GM18861 (cell line): ENCODE data around the gene SPACA4.
A peak's percentile ranks its signal among the peaks of the same experiment; 100 is the strongest.

Experiments used
- ATAC-seq: cut with Tn5 transposase; IDR thresholded peaks from one replicate; pipeline ENCODE4 v1.9.1; 2021; ENCODE audit not compliant: unreplicated experiment

The SPACA4 gene

DNA sequence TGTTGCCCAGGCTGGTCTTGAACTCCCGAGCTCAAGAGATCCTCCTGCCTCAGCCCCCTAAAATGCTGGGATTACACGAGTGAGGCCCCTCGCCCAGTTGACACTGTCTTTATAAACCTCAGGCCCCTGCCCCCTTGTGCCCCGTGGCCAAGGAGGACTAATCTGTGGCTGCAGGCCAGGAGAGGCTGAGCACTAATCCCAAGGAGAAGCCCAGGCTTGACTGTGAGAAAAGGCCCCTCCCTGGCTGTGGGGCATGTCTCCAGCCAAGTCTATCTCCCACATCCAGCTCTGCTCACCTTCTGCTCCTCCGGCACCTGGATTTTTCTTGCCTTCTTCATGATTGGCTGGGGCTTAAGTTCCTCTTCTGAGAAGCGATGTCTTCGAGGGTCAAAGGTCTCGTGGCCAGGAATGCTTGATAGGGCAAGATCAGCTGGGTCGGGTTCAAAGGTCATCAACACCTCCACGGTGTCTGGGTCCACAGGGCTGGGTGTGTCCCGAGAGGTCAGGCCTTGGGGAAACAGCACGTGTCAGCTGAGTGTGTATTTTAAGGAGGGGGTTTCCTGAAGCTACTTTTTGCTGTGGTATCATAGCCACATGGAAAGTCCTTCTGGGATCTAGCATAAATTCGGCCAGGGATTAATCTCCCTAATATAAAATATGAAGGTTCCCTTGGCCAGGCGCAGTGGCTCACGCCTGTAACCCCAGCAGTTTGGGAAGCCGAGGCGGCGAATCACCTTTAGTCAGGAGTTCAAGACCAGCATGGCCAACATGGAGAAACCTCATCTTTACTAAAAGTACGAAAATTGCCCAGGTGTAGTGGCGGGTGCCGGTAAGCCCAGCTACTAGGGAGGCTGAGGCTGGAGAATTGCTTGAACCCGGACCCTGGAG lies 26.9 kb downstream of the SPACA4 start:
- ATAC-seq, result no peak

GRCh38 chr19:48634036-48634342 lies 27.4 kb downstream of the SPACA4 start:
- ATAC-seq, result no peak

DNA sequence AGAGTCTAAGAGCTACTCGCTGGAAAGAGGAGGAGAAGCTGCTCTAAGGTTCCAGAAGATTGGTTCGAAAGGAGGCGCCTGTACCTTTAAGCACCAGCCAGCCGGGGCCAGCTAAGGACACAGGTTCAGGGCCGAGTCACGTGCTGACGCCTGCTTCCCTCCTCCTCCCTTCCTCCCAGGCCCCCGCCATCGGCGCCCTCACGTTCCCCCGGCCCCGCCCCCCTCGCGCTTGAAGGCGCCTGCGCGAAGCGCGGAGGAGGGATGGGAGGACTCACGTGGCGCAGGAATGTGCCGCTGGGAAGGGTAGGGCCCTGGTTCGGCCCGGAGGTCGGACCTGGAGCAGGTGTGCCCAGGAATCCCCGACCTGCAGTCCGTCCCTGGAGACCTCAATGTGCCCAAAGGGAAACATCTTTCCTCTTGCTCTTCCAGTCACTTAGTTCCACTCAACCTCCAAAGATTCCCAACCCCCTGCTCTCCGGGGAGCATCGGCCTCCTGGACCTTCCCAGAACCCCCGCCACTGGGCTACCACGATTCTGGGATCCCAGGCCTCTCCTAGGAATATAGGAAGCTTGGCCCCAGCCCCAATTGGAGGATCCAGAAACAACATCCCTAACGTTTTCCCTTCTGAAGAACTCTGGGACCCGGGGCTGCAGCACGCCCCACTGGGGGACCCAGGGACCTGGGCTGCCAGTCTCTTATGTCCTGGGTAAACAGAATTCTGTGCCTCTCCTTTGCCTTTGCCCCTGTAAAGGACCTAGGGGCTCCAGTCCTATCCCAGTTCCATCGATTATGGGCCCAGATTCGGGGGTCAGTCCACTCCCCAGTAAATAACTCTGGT lies 28.1 kb downstream of the SPACA4 start:
- ATAC-seq, result peak; percentile 25

- no peak for ATAC-seq
Observed at GRCh38 chr19:48635263-48635965, 28.9 kb downstream of the SPACA4 start.

GRCh38 chr19:48635966-48636858 lies 29.7 kb downstream of the SPACA4 start:
- ATAC-seq, result no peak

DNA sequence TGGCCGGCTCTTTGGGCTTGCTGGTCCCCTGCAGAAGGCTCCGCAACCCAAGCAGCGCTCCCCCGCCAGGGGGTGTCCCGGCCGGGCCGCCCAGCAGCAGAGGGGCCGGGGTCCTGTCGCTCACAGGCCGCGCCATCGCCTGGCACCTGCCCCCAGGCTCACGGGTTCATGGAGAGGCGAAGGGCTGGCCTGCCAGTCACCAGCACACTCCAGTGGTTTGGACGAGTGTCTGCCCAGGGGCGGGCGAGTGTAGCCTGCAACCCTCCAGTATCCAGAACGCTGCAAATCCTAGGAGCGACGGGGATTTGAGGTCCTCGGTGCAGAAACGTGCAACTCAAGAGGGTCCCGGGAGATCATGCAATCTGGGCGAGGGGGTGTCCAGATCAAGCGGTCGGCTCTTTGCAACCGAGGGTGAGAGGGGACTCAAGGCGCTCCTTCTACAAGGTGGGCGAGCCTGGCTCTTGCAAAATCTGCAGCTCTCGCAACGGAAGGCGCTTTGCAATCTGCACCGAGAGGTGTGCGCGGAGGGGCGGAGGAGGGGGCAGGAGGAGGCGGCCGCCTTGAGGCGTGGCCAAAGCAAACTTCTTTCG lies 30.4 kb downstream of the SPACA4 start, which contains the start of gene DBP:
Gene DBP (minus strand): TSS at position 521 of the 590 bp plus-strand sequence. CDS start 385 bp downstream, at position 136.
- ATAC-seq, result no peak

GRCh38 chr19:48637449-48637947 lies 31.0 kb downstream of the SPACA4 start:
- peak; percentile 66 for ATAC-seq

- ATAC-seq, result peak; percentile 5
Observed at GRCh38 chr19:48637948-48638830, 31.6 kb downstream of the SPACA4 start.

DNA sequence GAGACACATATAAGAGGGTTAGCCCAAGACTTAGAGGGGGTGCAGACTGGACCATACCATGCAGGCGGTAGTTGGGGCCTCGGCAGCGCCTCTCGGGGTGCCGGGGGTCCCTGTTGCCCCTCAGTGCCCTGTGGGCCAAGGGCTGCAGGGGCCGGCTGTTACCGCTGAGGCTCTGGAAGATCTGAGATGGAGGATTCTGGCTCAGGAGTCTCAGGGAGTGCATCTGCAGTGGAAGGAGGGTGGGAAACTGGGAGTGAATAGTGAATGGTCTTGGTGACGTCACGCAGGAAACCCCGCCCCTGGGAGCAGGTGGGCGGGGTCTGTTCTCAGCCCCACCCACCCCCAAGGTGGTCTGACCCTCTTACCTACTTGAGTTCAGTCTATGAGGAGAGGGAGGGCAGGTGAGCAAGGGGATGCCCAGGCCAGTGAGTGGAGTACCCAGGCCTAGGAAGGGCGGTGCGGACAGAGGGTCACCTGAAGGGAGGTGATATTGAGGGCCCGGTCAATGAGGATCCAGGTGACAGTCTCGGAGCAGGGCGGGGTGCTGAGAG lies 32.4 kb downstream of the SPACA4 start:
- ATAC-seq, result no peak

DNA sequence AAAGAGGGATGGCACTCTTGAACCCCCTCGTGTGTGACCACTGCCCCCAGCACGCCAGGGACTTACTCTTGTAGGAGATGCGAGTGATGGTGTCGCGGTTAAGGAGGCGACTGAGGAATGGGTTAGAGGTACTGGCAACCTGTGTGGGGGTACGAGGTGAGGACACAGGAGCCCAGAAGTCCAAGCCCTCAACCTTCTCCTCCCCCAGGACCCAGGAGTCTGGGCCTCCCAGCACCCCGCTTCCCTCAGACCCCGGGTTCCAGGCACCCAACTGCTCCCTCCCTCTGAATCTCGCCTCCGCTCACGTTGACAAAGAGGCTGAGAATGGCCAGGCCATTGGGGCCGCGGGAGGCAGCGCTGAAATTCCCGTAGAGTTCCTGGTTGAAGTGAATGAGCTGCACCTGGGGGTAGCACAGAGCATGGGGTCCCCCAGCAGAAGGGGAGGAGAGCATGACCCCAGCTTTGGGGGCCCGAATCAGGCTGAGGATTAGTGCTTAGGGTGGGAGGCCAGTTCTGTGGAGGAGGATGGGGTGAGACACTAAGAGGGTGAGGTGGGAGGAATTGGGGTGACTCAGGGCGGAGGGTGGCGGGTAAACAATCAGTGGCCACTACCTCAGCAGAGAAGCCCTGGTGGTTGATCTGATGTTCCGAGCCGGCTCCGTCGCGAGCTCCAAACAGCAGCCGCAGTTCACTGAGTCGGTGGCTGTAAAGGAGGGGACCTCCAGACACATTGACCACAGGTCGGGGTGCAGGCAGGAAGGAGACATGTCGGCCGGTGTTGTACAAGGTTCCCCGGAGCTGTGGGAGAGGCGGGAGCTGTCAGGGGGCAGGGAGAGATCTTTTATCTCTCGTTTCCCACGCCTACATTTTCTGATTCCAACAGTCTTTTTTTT lies 33.2 kb downstream of the SPACA4 start:
- ATAC-seq, result no peak

- no peak for ATAC-seq
Observed at GRCh38 chr19:48641850-48642249, 35.3 kb downstream of the SPACA4 start.

- ATAC-seq, result no peak
Observed at GRCh38 chr19:48642862-48643261, 36.3 kb downstream of the SPACA4 start.

DNA sequence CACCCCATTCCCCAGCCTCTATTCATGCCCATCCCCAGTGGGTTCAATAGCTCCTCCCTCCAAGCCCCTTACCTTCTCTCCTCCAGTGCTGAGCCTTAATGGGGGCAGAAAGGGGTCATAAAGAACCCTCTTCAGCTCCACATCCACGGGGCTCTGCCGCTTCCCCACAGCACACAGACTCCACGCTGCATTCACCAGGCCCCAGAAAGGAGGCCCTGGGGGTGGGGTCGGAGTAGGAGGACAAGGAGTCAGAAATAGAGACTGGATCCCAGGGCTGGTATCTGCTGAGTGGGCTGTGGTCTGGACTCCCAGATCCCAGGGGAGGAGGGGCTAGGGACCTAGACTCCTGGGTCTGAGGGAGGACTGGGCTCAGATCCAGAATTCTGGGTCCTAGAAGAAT lies 37.8 kb downstream of the SPACA4 start:
- no peak for ATAC-seq

DNA sequence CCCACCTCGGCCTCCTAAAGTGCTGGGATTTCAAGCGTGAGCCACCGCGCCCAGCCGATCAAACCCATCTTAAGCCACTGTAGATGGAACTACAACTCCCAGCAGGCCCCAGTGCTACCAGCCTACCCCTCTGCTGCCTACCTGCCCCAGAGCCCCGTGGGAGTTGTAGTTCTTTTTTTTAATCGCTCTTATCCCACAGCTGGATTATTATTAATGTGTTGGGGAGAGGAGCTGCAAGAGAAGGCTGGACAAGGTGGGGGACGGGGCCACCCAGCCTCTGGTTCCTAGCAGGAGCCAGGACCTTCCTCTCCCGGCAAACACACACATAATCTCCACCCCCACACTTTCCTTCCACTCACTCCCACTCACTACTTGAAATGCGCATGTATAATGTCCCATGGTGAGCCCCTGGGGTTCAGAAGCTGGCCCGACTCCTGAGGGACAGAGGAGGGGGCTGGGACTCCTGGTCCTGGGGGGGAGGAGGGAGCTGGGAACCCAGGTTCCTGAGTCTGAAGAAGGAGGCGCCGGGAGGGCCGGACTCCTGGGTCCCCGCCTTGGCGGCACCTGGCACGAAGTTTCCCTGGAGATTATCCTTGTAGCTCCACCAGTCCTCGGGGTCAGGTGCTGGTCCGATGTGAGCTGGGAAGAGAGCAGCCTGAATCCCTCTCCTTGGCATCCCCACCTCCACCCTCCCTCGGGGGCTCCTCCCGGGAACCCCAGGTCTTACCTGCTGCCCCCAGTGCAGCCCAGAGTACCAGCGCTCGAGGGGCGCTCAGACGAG lies 38.5 kb downstream of the SPACA4 start:
- no peak for ATAC-seq

DNA sequence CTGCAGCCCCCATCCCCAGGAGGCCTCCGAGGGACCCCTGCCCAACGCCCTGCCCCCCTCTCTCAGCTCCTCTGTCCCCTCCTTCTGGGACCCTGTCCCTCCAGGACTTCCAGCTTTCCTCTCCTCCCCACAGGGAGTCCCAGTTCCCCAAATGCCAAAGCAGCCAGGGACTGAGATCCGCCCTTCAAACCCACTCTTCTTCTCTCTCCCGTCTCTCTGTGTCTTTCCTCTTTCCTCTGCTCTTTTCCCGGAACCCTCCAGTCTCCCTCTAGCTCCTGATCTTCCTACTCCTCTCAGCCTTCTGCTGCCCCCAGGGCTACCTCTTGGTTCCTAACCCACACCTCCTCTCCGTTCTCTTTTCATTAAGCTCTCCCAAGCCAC lies 39.1 kb downstream of the SPACA4 start:
- no peak for ATAC-seq

GRCh38 chr19:48646001-48646721 lies 39.6 kb downstream of the SPACA4 start, which contains the start of gene CA11:
Gene CA11 (minus strand): TSS chr19:48646187. CDS start chr19:48645632, 555 bp downstream.
- no peak for ATAC-seq
